ENCODE data around the gene FOXN1.

FOXN1 gene

DNA sequence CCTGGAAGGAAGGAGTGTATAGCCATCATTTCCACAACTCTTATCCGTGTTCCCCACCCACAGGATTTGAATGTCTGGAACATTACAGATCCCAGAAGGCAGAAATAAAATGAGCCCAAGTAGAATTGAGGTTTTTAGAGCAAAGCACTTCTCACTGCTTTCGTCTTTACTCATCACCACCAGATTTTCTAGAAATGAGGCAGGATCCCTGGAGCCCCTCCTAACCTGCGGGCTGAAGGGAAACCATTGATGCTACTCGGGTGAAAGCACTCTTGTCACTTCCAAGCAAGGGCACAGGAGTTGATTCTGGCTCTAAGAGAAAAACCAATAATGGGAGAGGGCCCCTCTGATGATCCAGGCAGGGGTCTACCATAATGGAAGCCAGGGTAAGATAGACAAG, 73.4 kb downstream of the FOXN1 start:
- Histone ChIP-seq H3K4me1 (ENCODE audit: control insufficient read depth in 5 of 5, insufficient read depth in 5 of 5, low read length in 5 of 5) (peaks cover 2 to 22% (median 20%) of the 10 kb centered on the region in 5 donors), H3K36me3 (ENCODE audit: control insufficient read depth in 5 of 5, insufficient read depth in 5 of 5, low read length in 5 of 5) (peaks cover 4 to 20% (median 7%) of the 10 kb centered on the region in 5 donors), H3K4me3 (ENCODE audit: low read depth in 1 of 5, low read length in 5 of 5) (no peak overlapping the region), H3K27me3 (ENCODE audit: control insufficient read depth in 5 of 5, insufficient read depth in 4 of 5, low read length in 5 of 5) (no peaks in the 10 kb centered on the region), H3K27ac (ENCODE audit: low read depth, low read length) (no peak overlapping the region), H3K9me3 (ENCODE audit: control insufficient read depth in 5 of 5, low read length in 5 of 5) (no peaks in the 10 kb centered on the region), H3K9ac (ENCODE audit: low read length in 5 of 5) (no peak overlapping the region)

GRCh38 chr17:28580959-28581358, 74.8 kb downstream of the FOXN1 start:
- Histone ChIP-seq H3K9ac (ENCODE audit: low read length in 5 of 5) (no peak overlapping the region), H3K36me3 (ENCODE audit: control insufficient read depth in 5 of 5, insufficient read depth in 5 of 5, low read length in 5 of 5) (peaks cover 5 to 32% (median 15%) of the 10 kb centered on the region in 5 donors), H3K4me3 (ENCODE audit: low read depth in 1 of 5, low read length in 5 of 5) (no peak overlapping the region), H3K27me3 (ENCODE audit: control insufficient read depth in 5 of 5, insufficient read depth in 4 of 5, low read length in 5 of 5) (no peaks in the 10 kb centered on the region), H3K4me1 (ENCODE audit: control insufficient read depth in 5 of 5, insufficient read depth in 5 of 5, low read length in 5 of 5) (peaks cover 0 to 14% (median 12%) of the 10 kb centered on the region in 5 donors), H3K27ac (ENCODE audit: low read depth, low read length) (no peak overlapping the region), H3K9me3 (ENCODE audit: control insufficient read depth in 5 of 5, low read length in 5 of 5) (no peaks in the 10 kb centered on the region)

- Histone ChIP-seq H3K9me3 (ENCODE audit: control insufficient read depth in 5 of 5, low read length in 5 of 5) (no peaks in the 10 kb centered on the region), H3K27ac (ENCODE audit: low read depth, low read length) (no peak overlapping the region), H3K27me3 (ENCODE audit: control insufficient read depth in 5 of 5, insufficient read depth in 4 of 5, low read length in 5 of 5) (no peaks in the 10 kb centered on the region), H3K9ac (ENCODE audit: low read length in 5 of 5) (no peak overlapping the region), H3K4me3 (ENCODE audit: low read depth in 1 of 5, low read length in 5 of 5) (no peak overlapping the region), H3K4me1 (ENCODE audit: control insufficient read depth in 5 of 5, insufficient read depth in 5 of 5, low read length in 5 of 5) (peaks cover 0 to under 1% (median under 1%) of the 10 kb centered on the region in 5 donors), H3K36me3 (ENCODE audit: control insufficient read depth in 5 of 5, insufficient read depth in 5 of 5, low read length in 5 of 5) (peaks cover 5 to 35% (median 15%) of the 10 kb centered on the region in 5 donors)
Observed at GRCh38 chr17:28582513-28582912, 76.4 kb downstream of the FOXN1 start.

- Histone ChIP-seq H3K27me3 (ENCODE audit: control insufficient read depth in 5 of 5, insufficient read depth in 4 of 5, low read length in 5 of 5) (no peaks in the 10 kb centered on the region), H3K27ac (ENCODE audit: low read depth, low read length) (no peak overlapping the region), H3K9ac (ENCODE audit: low read length in 5 of 5) (no peak overlapping the region), H3K4me3 (ENCODE audit: low read depth in 1 of 5, low read length in 5 of 5) (no peak overlapping the region), H3K9me3 (ENCODE audit: control insufficient read depth in 5 of 5, low read length in 5 of 5) (no peaks in the 10 kb centered on the region), H3K4me1 (ENCODE audit: control insufficient read depth in 5 of 5, insufficient read depth in 5 of 5, low read length in 5 of 5) (no peaks in the 10 kb centered on the region), H3K36me3 (ENCODE audit: control insufficient read depth in 5 of 5, insufficient read depth in 5 of 5, low read length in 5 of 5) (peaks cover 5 to 30% (median 12%) of the 10 kb centered on the region in 5 donors)
Observed at GRCh38 chr17:28584434-28584833, 78.3 kb downstream of the FOXN1 start.

DNA sequence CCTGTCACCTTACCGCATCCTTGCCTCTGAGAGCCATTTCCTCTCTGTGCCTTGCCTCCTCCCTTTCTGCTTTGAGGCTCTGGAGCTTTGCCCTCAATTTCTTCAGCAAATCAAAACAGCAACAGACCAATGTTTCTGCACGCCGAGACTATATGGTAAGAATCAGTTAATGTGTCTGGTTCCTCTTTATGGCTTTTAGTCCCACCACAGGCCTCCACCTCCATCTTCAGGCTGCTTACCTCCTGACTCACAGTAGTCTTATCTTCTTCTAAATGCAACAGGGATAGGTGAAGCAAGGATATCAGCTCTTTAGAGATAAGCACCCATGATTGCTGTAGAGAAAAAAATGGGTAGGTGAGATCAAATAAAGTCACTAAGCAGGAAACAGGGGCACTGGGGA, 79.7 kb downstream of the FOXN1 start:
- Histone ChIP-seq H3K4me3 (ENCODE audit: low read depth in 1 of 5, low read length in 5 of 5) (no peak overlapping the region), H3K36me3 (ENCODE audit: control insufficient read depth in 5 of 5, insufficient read depth in 5 of 5, low read length in 5 of 5) (peaks cover 5 to 30% (median 12%) of the 10 kb centered on the region in 5 donors), H3K4me1 (ENCODE audit: control insufficient read depth in 5 of 5, insufficient read depth in 5 of 5, low read length in 5 of 5) (no peaks in the 10 kb centered on the region), H3K9me3 (ENCODE audit: control insufficient read depth in 5 of 5, low read length in 5 of 5) (no peaks in the 10 kb centered on the region), H3K27me3 (ENCODE audit: control insufficient read depth in 5 of 5, insufficient read depth in 4 of 5, low read length in 5 of 5) (no peaks in the 10 kb centered on the region), H3K9ac (ENCODE audit: low read length in 5 of 5) (no peak overlapping the region), H3K27ac (ENCODE audit: low read depth, low read length) (no peak overlapping the region)

Measured in subcutaneous abdominal adipose tissue (tissue), 5 donors.